T follicular helper cell (primary cell): ENCODE data around the gene AP4M1.

Source experiments
- DNase-seq: peaks from one replicate; pipeline ENCODE4 v3.0.0-alpha.2; 2020; ENCODE audit warnings: low read depth
- total RNA-seq, 2 experiments: gene quantifications; one replicate each; lab custom pipeline; 2026; lab: John Stamatoyannopoulos, UW

AP4M1 gene, protein sequence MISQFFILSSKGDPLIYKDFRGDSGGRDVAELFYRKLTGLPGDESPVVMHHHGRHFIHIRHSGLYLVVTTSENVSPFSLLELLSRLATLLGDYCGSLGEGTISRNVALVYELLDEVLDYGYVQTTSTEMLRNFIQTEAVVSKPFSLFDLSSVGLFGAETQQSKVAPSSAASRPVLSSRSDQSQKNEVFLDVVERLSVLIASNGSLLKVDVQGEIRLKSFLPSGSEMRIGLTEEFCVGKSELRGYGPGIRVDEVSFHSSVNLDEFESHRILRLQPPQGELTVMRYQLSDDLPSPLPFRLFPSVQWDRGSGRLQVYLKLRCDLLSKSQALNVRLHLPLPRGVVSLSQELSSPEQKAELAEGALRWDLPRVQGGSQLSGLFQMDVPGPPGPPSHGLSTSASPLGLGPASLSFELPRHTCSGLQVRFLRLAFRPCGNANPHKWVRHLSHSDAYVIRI
- total RNA-seq, result 10.7 to 21.1 reads per million in 2 experiments

GRCh38 chr7:100101016-100101862 lies at the start of gene AP4M1, which contains the start of gene MCM7:
AP4M1 (plus strand) TSS chr7:100101643; CDS start chr7:100101715, 72 bp downstream.
MCM7 (minus strand) TSS chr7:100101397; CDS start chr7:100101294, 103 bp downstream.
- DNase-seq, result peak; percentile 93

- DNase-seq, result no peak
Measured at GRCh38 chr7:100053215-100053614, 48.2 kb upstream of the AP4M1 start.

DNA sequence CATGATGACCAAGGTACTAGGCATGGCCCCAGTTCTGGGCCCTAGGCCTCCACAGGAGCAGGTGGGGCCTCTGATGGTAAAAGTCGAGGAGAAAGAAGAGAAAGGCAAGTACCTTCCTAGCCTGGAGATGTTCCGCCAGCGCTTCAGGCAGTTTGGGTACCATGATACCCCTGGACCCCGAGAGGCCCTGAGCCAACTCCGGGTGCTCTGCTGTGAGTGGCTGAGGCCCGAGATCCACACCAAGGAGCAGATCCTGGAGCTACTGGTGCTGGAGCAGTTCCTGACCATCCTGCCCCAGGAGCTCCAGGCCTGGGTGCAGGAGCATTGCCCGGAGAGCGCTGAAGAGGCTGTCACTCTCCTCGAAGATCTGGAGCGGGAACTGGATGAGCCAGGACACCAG lies 44.4 kb upstream of the AP4M1 start:
- DNase-seq, result no peak

GRCh38 chr7:100059251-100059739 lies 42.1 kb upstream of the AP4M1 start:
- no peak for DNase-seq

DNA sequence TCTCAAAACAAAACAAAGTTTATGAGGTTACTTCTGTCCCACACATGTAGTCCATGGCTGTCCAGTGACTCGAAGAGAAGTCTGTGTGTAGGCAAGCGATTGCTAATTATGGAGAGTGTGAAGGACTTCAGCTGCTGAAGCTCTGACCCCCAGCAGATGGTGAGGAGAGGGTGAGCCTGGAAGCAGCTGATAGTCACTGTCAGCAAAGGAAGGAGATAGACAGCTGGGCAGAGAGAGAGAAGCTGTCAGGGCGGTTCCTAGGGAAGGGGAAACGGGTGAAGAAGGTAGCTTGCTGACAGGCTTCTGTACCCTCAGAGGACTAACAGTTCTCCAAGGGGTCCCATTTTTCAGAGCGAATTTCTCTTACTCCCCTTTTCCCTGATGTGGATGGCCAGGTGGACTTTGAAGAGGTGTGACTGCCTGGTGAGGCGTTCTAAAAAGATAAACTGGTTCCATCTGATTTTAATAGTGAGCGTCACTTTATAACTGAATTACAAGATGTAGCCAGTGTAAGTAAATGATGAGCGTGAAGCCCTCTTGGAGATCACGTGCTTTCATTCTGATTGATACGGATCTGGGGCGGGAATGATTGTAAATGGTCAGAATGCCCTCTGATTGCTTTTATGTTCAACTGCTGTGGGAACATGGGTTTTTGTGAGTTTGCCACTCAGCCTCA lies 39.8 kb upstream of the AP4M1 start:
- no peak for DNase-seq

GRCh38 chr7:100063376-100063775 lies 38.1 kb upstream of the AP4M1 start:
- DNase-seq, result no peak

DNA sequence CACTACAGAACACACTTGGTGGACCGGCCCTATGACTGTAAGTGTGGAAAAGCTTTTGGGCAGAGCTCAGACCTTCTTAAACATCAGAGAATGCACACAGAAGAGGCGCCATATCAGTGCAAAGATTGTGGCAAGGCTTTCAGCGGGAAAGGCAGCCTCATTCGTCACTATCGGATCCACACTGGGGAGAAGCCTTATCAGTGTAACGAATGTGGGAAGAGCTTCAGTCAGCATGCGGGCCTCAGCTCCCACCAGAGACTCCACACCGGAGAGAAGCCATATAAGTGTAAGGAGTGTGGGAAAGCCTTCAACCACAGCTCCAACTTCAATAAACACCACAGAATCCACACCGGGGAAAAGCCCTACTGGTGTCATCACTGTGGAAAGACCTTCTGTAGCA lies 37.3 kb upstream of the AP4M1 start:
- DNase-seq, result no peak

GRCh38 chr7:100065452-100066186 lies 35.8 kb upstream of the AP4M1 start:
- DNase-seq, result no peak

- no peak for DNase-seq
Measured at GRCh38 chr7:100066953-100067352, 34.5 kb upstream of the AP4M1 start.

DNA sequence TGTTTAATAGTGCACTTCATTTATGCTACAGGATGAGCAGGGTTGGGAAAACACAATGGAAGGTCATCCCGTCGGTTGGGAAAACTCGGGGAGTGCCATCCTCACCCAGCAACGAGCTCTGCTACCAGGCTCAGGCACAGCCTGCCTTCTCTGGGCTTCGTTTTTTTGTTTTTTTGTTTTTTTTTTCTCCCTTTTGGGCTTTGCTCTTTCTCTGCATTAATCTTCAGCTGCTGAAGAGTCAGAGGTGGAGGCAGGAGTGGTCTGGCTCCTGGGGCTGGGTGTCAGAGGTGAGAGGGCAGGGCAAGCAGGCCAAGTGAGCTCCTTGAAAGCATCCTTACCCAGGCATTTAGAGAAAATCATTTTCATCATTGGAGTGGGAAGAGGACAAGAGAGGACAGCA lies 31.5 kb upstream of the AP4M1 start:
- no peak for DNase-seq

DNA sequence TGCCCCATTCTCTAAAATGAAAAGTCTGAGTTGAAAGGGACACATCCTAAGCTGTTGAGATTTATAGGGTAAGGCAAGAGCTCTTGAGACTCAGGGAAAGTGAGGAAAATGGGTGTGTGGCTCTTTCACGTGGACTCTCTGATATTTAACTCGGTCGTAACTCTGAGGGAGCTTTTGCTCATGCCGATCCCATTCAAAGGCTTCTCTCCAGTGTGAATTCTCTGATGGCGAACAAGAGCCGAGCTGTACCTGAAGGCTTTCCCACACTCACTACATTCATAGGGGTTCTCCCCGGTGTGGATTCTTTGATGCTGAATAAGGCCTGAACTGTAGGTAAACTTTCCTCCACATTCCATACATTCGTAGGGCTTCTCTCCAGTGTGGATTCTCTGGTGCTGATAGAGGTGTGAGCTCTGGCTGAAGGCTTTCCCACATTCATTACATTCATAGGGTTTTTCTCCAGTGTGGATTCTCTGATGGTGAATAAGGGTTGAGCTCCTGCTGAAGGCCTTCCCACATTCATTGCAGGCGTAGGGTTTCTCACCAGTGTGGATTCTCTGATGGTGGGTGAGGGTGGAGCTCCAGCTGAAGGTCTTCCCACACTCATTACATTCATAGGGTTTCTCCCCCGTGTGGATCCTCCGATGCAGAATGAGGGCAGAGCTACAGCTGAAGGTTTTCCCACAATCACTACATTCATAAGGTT lies 30.3 kb upstream of the AP4M1 start:
- DNase-seq, result no peak

- DNase-seq, result no peak
Measured at GRCh38 chr7:100072462-100072861, 29.0 kb upstream of the AP4M1 start.

- no peak for DNase-seq
Measured at GRCh38 chr7:100074841-100075240, 26.6 kb upstream of the AP4M1 start.

- no peak for DNase-seq
Measured at GRCh38 chr7:100075418-100075817, 26.0 kb upstream of the AP4M1 start.

- no peak for DNase-seq
Measured at GRCh38 chr7:100077205-100077604, 24.2 kb upstream of the AP4M1 start.

DNA sequence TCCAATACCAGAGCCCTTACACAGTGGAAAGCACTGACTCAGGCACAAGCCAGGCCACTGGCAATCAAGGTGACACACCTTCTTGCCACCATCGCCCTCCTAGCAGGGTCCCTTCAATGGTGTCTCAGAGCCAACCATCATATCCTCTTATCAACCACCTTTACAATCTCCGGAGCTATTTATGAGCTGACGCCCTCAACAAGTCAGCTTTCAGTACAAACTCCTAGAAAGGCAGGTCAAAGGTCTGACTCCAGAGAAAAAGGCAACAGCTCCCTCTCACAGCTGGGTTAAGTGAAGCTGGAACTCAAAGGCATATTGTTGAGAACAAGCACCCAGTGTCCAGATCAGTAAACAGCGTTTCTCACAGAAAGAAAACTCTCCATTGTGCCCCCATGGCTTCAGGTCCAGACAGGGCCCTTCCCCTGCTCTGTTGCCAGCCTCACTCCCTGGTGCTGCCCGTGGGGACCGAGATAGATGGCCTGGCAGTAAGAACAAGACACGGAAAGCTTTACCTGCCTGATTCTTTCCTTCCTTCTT lies 22.4 kb upstream of the AP4M1 start:
- DNase-seq, result no peak

- DNase-seq, result no peak
Measured at GRCh38 chr7:100080907-100081534, 20.4 kb upstream of the AP4M1 start.

DNA sequence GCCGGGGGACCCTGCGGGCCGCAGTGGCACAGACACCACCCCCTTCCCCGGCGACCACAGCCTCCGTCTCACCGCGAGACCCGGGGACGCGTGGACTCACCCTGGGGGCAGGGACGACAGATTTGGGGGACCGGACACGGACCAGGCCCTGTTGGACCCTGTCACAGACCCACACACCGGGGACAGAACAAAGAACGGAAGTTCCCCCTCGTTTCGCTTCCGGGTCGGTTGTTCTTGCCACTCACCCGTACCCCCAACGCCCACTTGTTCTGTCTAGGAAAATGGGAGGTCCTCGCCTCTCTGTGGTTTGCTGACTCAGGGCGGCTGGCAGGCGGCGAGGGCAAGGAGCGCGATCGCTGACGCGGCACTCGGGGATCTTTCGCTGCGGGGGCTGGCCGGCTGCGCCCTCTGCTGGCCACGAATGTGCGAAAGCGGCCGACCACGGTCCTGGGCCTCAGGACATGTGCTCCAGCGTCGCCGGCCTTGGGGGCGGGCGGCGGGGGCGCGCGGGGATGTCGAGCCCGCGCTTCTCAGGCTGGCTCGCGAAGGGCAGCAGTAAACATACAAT lies 19.8 kb upstream of the AP4M1 start, which contains the start of gene ZNF3:
Gene ZNF3, minus strand, starts transcription at position 189 of the 568 bp plus-strand sequence. CDS start 4,366 bp downstream, outside the sequence.
- DNase-seq, result peak; percentile 95

GRCh38 chr7:100082978-100083377 lies 18.5 kb upstream of the AP4M1 start:
- DNase-seq, result no peak
